H1 (cell line): ENCODE measurements around the gene MIER1. TPM values are rescaled to one million over a fixed set of nuclear protein-coding genes. Genes with fewer than 3 reads are reported as not detected.

ENCODE experiments used
- CTCF ChIA-PET: fragments of 300-600 bp; sonication (Branson Sonifier 250); formaldehyde crosslinking; loops from one replicate; lab custom pipeline; 2021; ENCODE audit not compliant: partially characterized antibody; lab: Charles Lee
- POLR2A ChIA-PET: fragments of 300-600 bp; sonication (Branson Sonifier 250); formaldehyde crosslinking; loops from one replicate; lab custom pipeline; 2021; ENCODE audit warnings: inconsistent platforms; ENCODE audit not compliant: partially characterized antibody; lab: Charles Lee
- DNase-seq, 2 experiments: peaks; one replicate each; pipeline versions ENCODE4 v3.0.0 to v3.0.0-alpha.2; 2010 to 2022; ENCODE audit warnings: low spot score in 2 of 2, low read depth in 1 of 2, mixed read lengths in 1 of 2
- FAIRE-seq: peaks from 2 replicates; lab custom pipeline; 2011; peaks lifted over from hg19 to GRCh38; lab: Jason Lieb, UNC
- H2AFZ ChIP-seq: 2 replicates; pipeline ENCODE4 v1.8.1; 2012; ENCODE audit warnings: low read length, inconsistent platforms
- H2AK5ac ChIP-seq: 2 replicates; pipeline ENCODE4 v1.6.1; 2013; ENCODE audit warnings: low read depth, low read length
- H2BK120ac ChIP-seq: replicated peaks from 2 replicates; pipeline ENCODE3; 2013; ENCODE audit warnings: low read depth, low read length, inconsistent platforms
- H2BK12ac ChIP-seq: 2 replicates; pipeline ENCODE4 v1.6.1; 2013; ENCODE audit warnings: low read depth, low read length
- H2BK15ac ChIP-seq: 2 replicates; pipeline ENCODE4 v1.6.1; 2013; ENCODE audit warnings: low read length
- H2BK20ac ChIP-seq: 2 replicates; pipeline ENCODE4 v1.6.1; 2013; ENCODE audit warnings: low read length
- H2BK5ac ChIP-seq: 2 replicates; pipeline ENCODE4 v1.6.1; 2013; ENCODE audit warnings: low read depth, low read length
- H3K14ac ChIP-seq: 2 replicates; pipeline ENCODE4 v1.6.1; 2013; ENCODE audit warnings: inconsistent platforms; ENCODE audit not compliant: insufficient read length
- H3K18ac ChIP-seq: 2 replicates; pipeline ENCODE4 v1.6.1; 2013; ENCODE audit warnings: low read length; ENCODE audit errors: extremely low read depth
- H3K23ac ChIP-seq: 2 replicates; pipeline ENCODE4 v1.6.1; 2013; ENCODE audit warnings: inconsistent platforms; ENCODE audit not compliant: insufficient read length
- H3K23me2 ChIP-seq: 2 replicates; pipeline ENCODE4 v1.6.1; 2013; ENCODE audit warnings: low read depth, low read length
- H3K27ac ChIP-seq: 2 replicates; pipeline ENCODE4 v1.6.1; 2011; ENCODE audit warnings: low read depth, low read length, inconsistent platforms
- H3K27me3 ChIP-seq, 4 experiments: replicated peaks in 1 of 4; 1 replicate in 1 of 4; 2 replicates in 3 of 4; pipeline versions ENCODE4 v1.6.1 to v1.8.1; 2011 to 2013; ENCODE audit warnings: low read length in 3 of 4, mild to moderate bottlenecking in 3 of 4, inconsistent platforms in 2 of 4, mixed read lengths in 2 of 4, moderate library complexity in 1 of 4; ENCODE audit not compliant: control insufficient read depth in 3 of 4, insufficient read depth in 3 of 4; ENCODE audit errors: extremely low read depth in 1 of 4
- H3K36me3 ChIP-seq, 4 experiments: 2 replicates each; pipeline versions ENCODE4 v1.6.1 to v1.8.1; 2011 to 2013; ENCODE audit warnings: mild to moderate bottlenecking in 4 of 4, low read length in 3 of 4, moderate library complexity in 2 of 4, control low read depth in 1 of 4, inconsistent platforms in 1 of 4; ENCODE audit not compliant: insufficient read depth in 4 of 4, control insufficient read depth in 2 of 4
- H3K4ac ChIP-seq: replicated peaks from 2 replicates; pipeline ENCODE3; 2013; ENCODE audit warnings: low read length, low read depth, mixed read lengths, inconsistent platforms; ENCODE audit not compliant: insufficient read length
- H3K4me1 ChIP-seq, 4 experiments: replicated peaks in 1 of 4; 1 replicate in 1 of 4; 2 replicates in 3 of 4; pipeline versions ENCODE4 v1.6.1 to v1.8.1; 2011 to 2013; ENCODE audit warnings: low read length in 3 of 4, inconsistent platforms in 2 of 4, mixed read lengths in 1 of 4; ENCODE audit not compliant: insufficient read depth in 4 of 4, control insufficient read depth in 3 of 4
- H3K4me2 ChIP-seq, 2 experiments: 2 replicates each; pipeline versions ENCODE4 v1.6.1 to v1.8.1; 2011 to 2013; ENCODE audit warnings: low read depth in 2 of 2, low read length in 2 of 2, control low read depth in 1 of 2, inconsistent platforms in 1 of 2, mild to moderate bottlenecking in 1 of 2; ENCODE audit not compliant: insufficient read depth in 1 of 2
- H3K4me3 ChIP-seq, 4 experiments: fragments of 200-600, 300-600 bp in 1 of 4; sonication (generic), shearing (Covaris generic), sonication (Bioruptor Twin) in 1 of 4; 2 replicates each; pipeline versions ENCODE4 v1.5.1 to v1.8.1; 2011 to 2016; ENCODE audit warnings: low read length in 4 of 4, low read depth in 3 of 4, control low read depth in 2 of 4, inconsistent platforms in 2 of 4, mild to moderate bottlenecking in 2 of 4, mixed read lengths in 1 of 4, moderate library complexity in 1 of 4; ENCODE audit not compliant: insufficient read depth in 2 of 4; ENCODE audit errors: extremely low read depth in 1 of 4
- H3K56ac ChIP-seq: replicated peaks from 2 replicates; pipeline ENCODE3; 2013; ENCODE audit warnings: low read depth, mild to moderate bottlenecking, mixed read lengths, low read length, inconsistent platforms; ENCODE audit not compliant: insufficient read length
- H3K79me1 ChIP-seq: 2 replicates; pipeline ENCODE4 v1.6.1; 2013; ENCODE audit warnings: low read depth, low read length, control low read depth
- H3K79me2 ChIP-seq, 2 experiments: 2 replicates each; pipeline versions ENCODE4 v1.6.1 to v1.8.1; 2012 to 2013; ENCODE audit warnings: low read length in 2 of 2, mild to moderate bottlenecking in 2 of 2, inconsistent platforms in 1 of 2; ENCODE audit not compliant: insufficient read depth in 2 of 2, control insufficient read depth in 1 of 2
- H3K9ac ChIP-seq, 4 experiments: replicated peaks in 1 of 4; 1 replicate in 1 of 4; 2 replicates in 3 of 4; pipeline versions ENCODE4 v1.6.1 to v1.8.1; 2011 to 2013; ENCODE audit warnings: low read depth in 3 of 4, low read length in 3 of 4, control low read depth in 2 of 4, mild to moderate bottlenecking in 2 of 4, moderate library complexity in 2 of 4, inconsistent platforms in 1 of 4; ENCODE audit errors: extremely low read depth in 1 of 4
- H3K9me3 ChIP-seq, 2 experiments: 2 replicates each; pipeline versions ENCODE4 v1.6.1 to v1.8.1; 2012 to 2013; ENCODE audit warnings: mild to moderate bottlenecking in 2 of 2, moderate library complexity in 2 of 2, control low read depth in 1 of 2, inconsistent platforms in 1 of 2, low read depth in 1 of 2, low read length in 1 of 2, mixed read lengths in 1 of 2; ENCODE audit not compliant: insufficient read depth in 2 of 2
- H4K20me1 ChIP-seq, 2 experiments: replicated peaks in 1 of 2; 2 replicates each; pipeline versions ENCODE3 to v1.8.1; 2011 to 2013; ENCODE audit warnings: inconsistent platforms in 2 of 2, low read length in 2 of 2, mild to moderate bottlenecking in 1 of 2; ENCODE audit not compliant: insufficient read depth in 2 of 2, control insufficient read depth in 1 of 2
- H4K5ac ChIP-seq: 2 replicates; pipeline ENCODE4 v1.6.1; 2013; ENCODE audit warnings: low read length, low read depth, mixed read lengths, inconsistent platforms; ENCODE audit not compliant: insufficient read length
- H4K8ac ChIP-seq: 2 replicates; pipeline ENCODE4 v1.8.0; 2013; ENCODE audit warnings: mild to moderate bottlenecking, moderate library complexity, low read length, inconsistent platforms; ENCODE audit not compliant: insufficient read depth; ENCODE audit errors: extremely low read depth
- H4K91ac ChIP-seq: replicated peaks from 2 replicates; pipeline ENCODE3; 2013; ENCODE audit warnings: low read length, mixed read lengths, inconsistent platforms; ENCODE audit not compliant: insufficient read length
- ASH2L ChIP-seq: fragments of 200-600, 300-600 bp; sonication (generic); IDR thresholded peaks from one replicate; pipeline ENCODE4 v1.7.1; 2017; ENCODE audit warnings: low read length
- BCL11A ChIP-seq, 2 experiments: IDR thresholded peaks; one replicate each; pipeline ENCODE4 v1.6.1; 2011; ENCODE audit warnings: low read depth in 2 of 2, low read length in 2 of 2, mild to moderate bottlenecking in 2 of 2
- CBX5 ChIP-seq: fragments of 300-800, 300-1000 bp; sonication (generic); IDR thresholded peaks from 2 replicates; pipeline ENCODE4 v1.7.1; 2016; ENCODE audit warnings: antibody characterized with exemption, low read length, low read depth
- CREB1 ChIP-seq: IDR thresholded peaks from 2 replicates; pipeline ENCODE4 v1.6.1; 2012; ENCODE audit warnings: inconsistent platforms
- GTF2F1 ChIP-seq: IDR thresholded peaks from 2 replicates; pipeline ENCODE4 v1.6.1; 2012; ENCODE audit warnings: low read depth, low read length, improper control_type of control experiment, borderline replicate concordance
- JUN ChIP-seq: IDR thresholded peaks from 2 replicates; pipeline ENCODE4 v1.6.1; 2011; ENCODE audit warnings: low read depth, mild to moderate bottlenecking, improper control_type of control experiment, low read length
- SAP30 ChIP-seq: fragments of 300-600 bp; sonication (generic); IDR thresholded peaks from 2 replicates; pipeline ENCODE4 v1.7.1; 2012; ENCODE audit warnings: low read length, moderate library complexity, mild to moderate bottlenecking, inconsistent platforms; ENCODE audit not compliant: insufficient read depth, insufficient replicate concordance
- ZNF274 ChIP-seq: IDR thresholded peaks from 2 replicates; pipeline ENCODE4 v1.7.0; 2012; ENCODE audit warnings: low read length, borderline replicate concordance; ENCODE audit errors: extremely low read depth
- WGBS, 2 experiments: shearing (Covaris generic) in 1 of 2; methylation state at CpG; one replicate each; pipeline versions ENCODE4 v1.1.6 to v1.1.7; 2013 to 2015; ENCODE audit warnings: low lambda C conversion rate in 2 of 2, mixed read lengths in 2 of 2, inconsistent platforms in 1 of 2, low coverage in 1 of 2, missing lambda C conversion rate in 1 of 2; ENCODE audit not compliant: insufficient replicate concordance in 2 of 2, insufficient coverage in 1 of 2, insufficient read length in 1 of 2; ENCODE audit errors: extremely low coverage in 1 of 2, missing lambda C conversion rate in 1 of 2; 5-methylcytosine and 5-hydroxymethylcytosine counted together
- polyA plus RNA-seq, 7 experiments: library from polyadenylated mRNA; depleted of rRNA in 3 of 7; stranded (reverse) in 5 of 7; unstranded in 2 of 7; fragments of >200 nt in 5 of 7; fragments of 200-250 nt in 2 of 7; gene quantifications; 1 replicate in 5 of 7; 2 replicates in 1 of 7; 4 replicates in 1 of 7; pipeline versions ENCODE4 v1.2.1 to v1.2.3, GENCODE V29; 2011 to 2013; ENCODE audit warnings: missing spikeins in 2 of 7, mixed read lengths in 2 of 7
- total RNA-seq: library from RNA; stranded (reverse); fragmentation: NEBNext Ultra II Directional; extraction: Animal tissue kit (Norgen Biotek cat#: 25700); gene quantifications from 2 replicates; pipeline ENCODE4 v1.2.1, GENCODE V29; 2021
- TF ChIP-seq, protein P1 (sequence below): IDR thresholded peaks from 2 replicates; pipeline ENCODE4 v1.6.1; 2012; ENCODE audit warnings: low read length, inconsistent platforms
- TF ChIP-seq, protein P2 (sequence below), 3 experiments: IDR thresholded peaks; 1 replicate in 2 of 3; 2 replicates in 1 of 3; pipeline versions ENCODE4 v1.5.1 to v1.6.1; 2011; ENCODE audit warnings: low read length in 3 of 3, mild to moderate bottlenecking in 3 of 3, inconsistent platforms in 2 of 3, low read depth in 1 of 3, moderate library complexity in 1 of 3; ENCODE audit not compliant: insufficient read depth in 1 of 3; ENCODE audit errors: control extremely low read depth in 1 of 3

The MIER1 gene
- total and polyA plus RNA-seq, 2 of the 8 experiments (the other 6 are each of a cell fraction or from before 2014, with no cell fraction given) = 5.2 to 33.5 TPM

DNA sequence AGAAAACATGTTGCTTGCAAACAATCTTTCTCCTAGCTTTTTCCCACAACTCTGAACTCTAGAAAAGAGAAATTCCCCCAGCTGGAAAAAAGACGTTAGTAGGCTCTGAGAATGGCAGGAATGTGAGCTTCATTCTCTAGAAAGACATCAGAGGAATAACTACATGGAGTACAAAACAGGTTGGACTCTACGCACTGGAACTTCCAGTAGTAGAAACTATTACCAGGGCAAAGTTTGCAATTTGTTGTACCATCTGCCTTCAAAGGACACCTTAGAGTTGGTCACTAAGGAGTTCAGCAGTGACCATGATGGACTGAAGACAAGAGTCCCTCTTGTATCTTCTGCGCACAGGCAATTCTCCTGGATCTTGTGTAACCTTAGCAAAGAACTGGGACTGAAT lies 68.3 kb downstream of the MIER1 start:
- no peak overlapping the region for H2AK5ac ChIP-seq
- H3K79me2 ChIP-seq = no peaks in the 10 kb centered on the region
- no peak overlapping the region for H3K27ac ChIP-seq
- no peak overlapping the region for H4K8ac ChIP-seq
- no peak overlapping the region for H2BK5ac ChIP-seq
- no peaks in the 10 kb centered on the region for H3K79me1 ChIP-seq
- H3K9ac ChIP-seq = no peak overlapping the region
- DNase-seq (no peak), FAIRE-seq (no peak)
- ChIA-PET POLR2A (interaction anchor here (1.0 kb wide), 1 partner anchor 156 kb away, joined by 3 read pairs; no protein-coding TSS in a partner anchor), CTCF (interaction anchor here (1.3 to 9.7 kb wide), 6 partner anchors 9 to 226 kb away, joined by 3 to 176 read pairs (median 6); no protein-coding TSS in a partner anchor)
- TF ChIP-seq ZNF274 (no peak), BCL11A (IDR thresholded peaks at IDR 0.05; ENCODE audit: low read depth in 2 of 2, low read length in 2 of 2) (no peak), SAP30 (no peak), CBX5 (no peak), JUN (no peak), CREB1 (no peak), GTF2F1 (no peak), ASH2L (no peak)
- TF ChIP-seq, protein P1, sequence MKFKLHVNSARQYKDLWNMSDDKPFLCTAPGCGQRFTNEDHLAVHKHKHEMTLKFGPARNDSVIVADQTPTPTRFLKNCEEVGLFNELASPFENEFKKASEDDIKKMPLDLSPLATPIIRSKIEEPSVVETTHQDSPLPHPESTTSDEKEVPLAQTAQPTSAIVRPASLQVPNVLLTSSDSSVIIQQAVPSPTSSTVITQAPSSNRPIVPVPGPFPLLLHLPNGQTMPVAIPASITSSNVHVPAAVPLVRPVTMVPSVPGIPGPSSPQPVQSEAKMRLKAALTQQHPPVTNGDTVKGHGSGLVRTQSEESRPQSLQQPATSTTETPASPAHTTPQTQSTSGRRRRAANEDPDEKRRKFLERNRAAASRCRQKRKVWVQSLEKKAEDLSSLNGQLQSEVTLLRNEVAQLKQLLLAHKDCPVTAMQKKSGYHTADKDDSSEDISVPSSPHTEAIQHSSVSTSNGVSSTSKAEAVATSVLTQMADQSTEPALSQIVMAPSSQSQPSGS = no peak
- TF ChIP-seq, protein P2, sequence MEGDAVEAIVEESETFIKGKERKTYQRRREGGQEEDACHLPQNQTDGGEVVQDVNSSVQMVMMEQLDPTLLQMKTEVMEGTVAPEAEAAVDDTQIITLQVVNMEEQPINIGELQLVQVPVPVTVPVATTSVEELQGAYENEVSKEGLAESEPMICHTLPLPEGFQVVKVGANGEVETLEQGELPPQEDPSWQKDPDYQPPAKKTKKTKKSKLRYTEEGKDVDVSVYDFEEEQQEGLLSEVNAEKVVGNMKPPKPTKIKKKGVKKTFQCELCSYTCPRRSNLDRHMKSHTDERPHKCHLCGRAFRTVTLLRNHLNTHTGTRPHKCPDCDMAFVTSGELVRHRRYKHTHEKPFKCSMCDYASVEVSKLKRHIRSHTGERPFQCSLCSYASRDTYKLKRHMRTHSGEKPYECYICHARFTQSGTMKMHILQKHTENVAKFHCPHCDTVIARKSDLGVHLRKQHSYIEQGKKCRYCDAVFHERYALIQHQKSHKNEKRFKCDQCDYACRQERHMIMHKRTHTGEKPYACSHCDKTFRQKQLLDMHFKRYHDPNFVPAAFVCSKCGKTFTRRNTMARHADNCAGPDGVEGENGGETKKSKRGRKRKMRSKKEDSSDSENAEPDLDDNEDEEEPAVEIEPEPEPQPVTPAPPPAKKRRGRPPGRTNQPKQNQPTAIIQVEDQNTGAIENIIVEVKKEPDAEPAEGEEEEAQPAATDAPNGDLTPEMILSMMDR (IDR thresholded peaks at IDR 0.05; ENCODE audit: control extremely low read depth in 1 of 3, insufficient read depth in 1 of 3, low read depth in 1 of 3, low read length in 3 of 3) = no peak
- H2BK120ac ChIP-seq = no peak overlapping the region
- H3K18ac ChIP-seq = no peak overlapping the region
- no peak overlapping the region for H2AFZ ChIP-seq
- H3K23me2 ChIP-seq = no peaks in the 10 kb centered on the region
- no peak overlapping the region for H2BK20ac ChIP-seq
- H3K4me1 ChIP-seq = no peaks in the 10 kb centered on the region
- 90% methylated on average over 3 of the region's 3 CpGs; no CpG with 5 or more reads in 1 of the 2 experiments for WGBS, 2 experiments
- no peaks in the 10 kb centered on the region; a peak in 1 of 8 replicates for H3K36me3 ChIP-seq
- H2BK12ac ChIP-seq = no peak overlapping the region
- H3K9me3 ChIP-seq = no peaks in the 10 kb centered on the region
- no peak overlapping the region for H3K4me3 ChIP-seq
- H3K4me2 ChIP-seq = no peak overlapping the region
- H4K91ac ChIP-seq = no peak overlapping the region
- H3K56ac ChIP-seq = no peak overlapping the region
- H3K14ac ChIP-seq = no peak overlapping the region
- H3K23ac ChIP-seq = no peak overlapping the region
- no peak overlapping the region for H4K5ac ChIP-seq
- H2BK15ac ChIP-seq = no peak overlapping the region
- H3K27me3 ChIP-seq = no peaks in the 10 kb centered on the region
- H3K4ac ChIP-seq = no peak overlapping the region
- no peaks in the 10 kb centered on the region for H4K20me1 ChIP-seq
